CD4-positive, alpha-beta T cell treated with Interleukin-6 for 4 hours (primary cell): ENCODE data around the gene ISG20L2.
"Not testable (repeated sequence)": the region's sequence is repeated elsewhere in the genome, so short reads cannot be mapped to it uniquely, and the experiment has no call there.

Experiments
- DNase-seq: peaks from one replicate; pipeline ENCODE4 v3.0.0-alpha.2; 2020; ENCODE audit warnings: mixed read lengths

Gene ISG20L2, protein sequence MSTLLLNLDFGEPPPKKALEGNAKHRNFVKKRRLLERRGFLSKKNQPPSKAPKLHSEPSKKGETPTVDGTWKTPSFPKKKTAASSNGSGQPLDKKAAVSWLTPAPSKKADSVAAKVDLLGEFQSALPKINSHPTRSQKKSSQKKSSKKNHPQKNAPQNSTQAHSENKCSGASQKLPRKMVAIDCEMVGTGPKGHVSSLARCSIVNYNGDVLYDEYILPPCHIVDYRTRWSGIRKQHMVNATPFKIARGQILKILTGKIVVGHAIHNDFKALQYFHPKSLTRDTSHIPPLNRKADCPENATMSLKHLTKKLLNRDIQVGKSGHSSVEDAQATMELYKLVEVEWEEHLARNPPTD

DNA sequence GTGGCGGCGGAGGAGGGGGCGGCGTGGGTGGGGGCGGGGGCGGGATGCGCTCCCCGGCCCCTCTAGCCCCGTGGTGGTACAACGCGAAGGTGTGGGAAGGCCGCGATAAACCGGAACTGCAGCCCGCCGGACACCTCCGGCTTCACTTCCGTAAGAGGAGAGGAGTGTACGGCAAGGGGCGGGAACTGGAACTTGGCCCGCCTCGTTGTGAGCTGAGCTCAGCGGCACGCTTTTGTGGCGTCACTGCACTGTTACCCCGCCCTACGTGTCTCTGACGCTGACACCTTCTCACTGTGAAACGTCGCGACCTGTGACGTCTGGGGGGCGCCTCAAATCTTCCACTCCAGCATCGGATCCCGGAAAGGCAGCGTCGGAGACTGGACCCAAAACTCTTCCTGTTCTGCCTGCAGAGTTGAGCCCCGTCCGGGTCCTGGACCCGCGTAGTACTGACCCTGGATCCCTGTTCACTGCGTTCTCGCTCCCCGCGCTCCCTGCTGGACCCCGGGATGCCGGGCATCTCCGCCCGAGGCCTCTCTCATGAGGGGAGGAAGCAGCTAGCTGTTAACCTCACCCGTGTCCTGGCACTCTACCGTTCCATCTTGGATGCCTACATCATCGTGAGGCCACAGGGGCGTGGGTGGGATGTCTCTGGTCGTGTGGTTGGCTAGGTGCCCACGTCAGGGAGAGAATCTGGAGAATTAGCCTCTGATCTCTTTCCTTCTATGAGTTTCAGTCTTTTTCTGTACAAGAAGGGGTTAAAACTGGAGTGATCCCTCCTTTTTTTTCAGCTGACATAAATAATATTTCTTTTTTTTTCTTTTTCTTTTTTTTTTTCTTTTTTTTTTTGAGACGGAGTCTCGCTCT, at the start of gene ISG20L2:
TSS of gene ISG20L2 (minus strand) at position 168 of the 864 bp plus-strand sequence. CDS start 1,114 bp downstream, outside the sequence.
- peak; percentile 93 for DNase-seq

DNA sequence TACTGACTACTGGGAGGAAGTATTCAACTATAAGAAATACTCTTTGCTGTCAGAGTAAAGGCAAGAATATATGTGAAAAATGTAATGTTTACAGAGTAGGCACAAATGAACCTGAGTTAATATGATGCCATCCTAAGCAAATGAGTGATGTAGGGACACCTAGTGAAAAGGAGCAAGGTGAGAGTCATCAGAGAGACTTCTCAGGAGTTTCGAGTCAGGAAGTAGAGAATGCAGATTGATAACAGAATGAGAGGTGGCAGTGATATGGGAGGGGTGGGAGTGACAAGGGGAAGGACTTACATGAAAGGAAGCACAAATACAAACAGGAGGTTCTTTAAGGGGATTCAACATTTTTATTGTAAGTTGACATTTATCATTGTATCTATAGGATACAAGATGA, 49.0 kb upstream of the ISG20L2 start:
- no peak for DNase-seq

DNA sequence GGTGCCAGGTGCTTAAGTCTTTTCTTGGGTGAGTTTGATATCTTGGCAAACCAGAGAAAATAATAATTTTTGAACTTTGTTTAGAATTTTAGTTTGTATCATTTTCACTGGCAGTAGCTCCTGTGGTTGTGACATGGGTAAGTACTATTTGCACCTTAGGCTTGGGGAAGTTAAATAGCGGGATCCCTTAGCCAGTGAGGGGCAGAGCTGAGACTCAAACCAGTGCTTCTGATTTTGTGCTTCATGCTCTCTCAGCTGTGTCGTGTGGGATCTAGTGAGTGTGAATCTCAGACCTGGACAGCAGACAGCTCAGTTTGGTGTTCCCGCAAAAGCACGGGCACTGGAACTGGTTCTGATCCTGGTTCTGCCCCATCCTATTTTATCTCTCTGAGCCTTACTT, 48.4 kb upstream of the ISG20L2 start:
- DNase-seq, result no peak

DNA sequence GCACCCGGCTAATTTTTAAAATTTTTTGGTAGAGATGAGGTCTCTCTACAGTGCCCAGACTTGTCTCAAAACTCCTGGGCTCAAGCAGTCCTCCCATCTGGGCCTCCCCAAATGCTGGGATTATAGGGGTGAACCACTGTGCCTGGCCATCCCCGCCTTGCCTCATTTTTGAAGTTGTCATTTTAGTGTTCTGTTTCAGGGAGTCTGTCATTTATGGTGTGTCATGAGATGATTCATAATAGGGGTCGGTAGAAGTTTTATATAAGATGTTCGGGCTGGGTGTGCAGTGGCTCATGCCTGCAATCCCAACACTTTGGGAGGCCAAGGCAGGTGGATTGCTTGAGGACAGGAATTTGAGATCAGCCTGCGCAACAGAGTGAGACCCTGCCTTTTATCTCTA, 47.2 kb upstream of the ISG20L2 start:
- DNase-seq, result no peak

DNA sequence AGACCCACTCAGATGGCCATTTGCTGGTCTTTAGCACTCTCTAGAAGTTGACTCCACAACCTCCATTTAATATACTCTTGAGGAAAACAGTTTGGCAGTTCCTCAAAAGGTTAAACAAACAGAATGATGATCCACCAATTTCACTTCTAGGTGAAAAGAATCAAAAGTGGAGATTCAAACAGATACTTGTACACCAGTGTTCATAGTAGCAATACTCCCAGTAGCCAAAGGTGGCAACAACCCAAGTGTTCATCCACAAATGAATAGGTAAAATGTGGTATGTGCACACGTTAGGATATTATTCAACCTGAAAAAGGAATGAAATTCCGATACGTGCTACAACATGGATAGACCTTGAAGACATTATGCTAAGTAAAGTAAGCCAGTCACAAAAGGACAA, 45.0 kb upstream of the ISG20L2 start:
- DNase-seq, result no peak

DNA sequence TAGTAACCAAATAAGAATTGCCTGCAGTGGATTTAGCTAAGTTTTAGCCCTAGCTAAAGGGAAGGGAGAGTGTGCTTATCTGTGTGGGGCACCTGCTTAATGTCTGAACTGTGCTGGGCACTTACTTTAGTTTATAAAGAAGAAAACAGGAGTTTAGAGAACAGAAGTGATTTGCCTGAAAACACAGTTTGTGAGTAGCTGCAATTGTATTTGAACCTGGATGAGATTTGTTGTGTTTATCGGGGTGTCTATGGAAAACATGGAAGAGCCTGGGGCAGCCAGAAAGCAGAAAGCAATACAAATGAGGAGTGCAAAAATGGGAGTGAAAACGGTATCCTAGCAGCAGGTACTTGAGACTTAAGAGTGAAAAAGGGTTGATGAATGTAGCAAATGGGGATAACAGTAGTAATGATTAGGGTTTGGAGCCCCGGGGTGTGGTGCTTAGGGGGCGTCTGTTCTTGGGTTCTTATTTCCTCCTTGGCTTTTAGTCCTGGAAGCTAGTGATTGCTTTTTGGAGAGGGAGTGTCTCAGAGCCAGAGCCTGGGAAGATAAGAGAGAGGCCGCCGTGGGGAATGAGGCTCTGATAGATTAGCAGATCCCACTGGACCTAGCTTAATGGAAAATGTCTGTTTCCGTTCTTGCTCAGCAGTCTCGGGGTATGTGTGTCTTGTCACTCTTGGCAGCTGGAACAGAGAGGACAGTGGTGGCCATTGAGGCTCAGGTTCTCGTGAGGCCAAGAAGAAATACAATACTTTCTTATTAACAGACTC, 44.3 kb upstream of the ISG20L2 start:
- DNase-seq, result no peak

DNA sequence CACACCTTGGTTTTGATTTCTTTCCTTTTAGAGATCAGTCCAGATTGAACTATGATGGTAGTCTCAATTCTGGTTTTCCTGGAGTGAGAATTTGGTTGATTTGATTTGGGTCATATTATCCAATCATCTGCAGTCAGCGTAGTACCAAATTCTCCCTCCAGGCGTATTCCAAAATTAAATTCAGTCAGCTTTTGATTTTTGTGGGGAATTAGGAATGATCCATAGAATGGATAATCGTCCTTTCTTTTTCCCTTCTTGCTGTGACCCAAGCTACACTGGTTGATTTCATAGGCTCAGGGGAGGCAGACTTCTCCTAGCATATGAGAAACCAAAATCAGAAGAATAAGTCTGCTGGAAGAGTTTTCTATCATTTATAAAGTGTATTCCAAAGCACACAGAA, 43.7 kb upstream of the ISG20L2 start:
- DNase-seq, result no peak

DNA sequence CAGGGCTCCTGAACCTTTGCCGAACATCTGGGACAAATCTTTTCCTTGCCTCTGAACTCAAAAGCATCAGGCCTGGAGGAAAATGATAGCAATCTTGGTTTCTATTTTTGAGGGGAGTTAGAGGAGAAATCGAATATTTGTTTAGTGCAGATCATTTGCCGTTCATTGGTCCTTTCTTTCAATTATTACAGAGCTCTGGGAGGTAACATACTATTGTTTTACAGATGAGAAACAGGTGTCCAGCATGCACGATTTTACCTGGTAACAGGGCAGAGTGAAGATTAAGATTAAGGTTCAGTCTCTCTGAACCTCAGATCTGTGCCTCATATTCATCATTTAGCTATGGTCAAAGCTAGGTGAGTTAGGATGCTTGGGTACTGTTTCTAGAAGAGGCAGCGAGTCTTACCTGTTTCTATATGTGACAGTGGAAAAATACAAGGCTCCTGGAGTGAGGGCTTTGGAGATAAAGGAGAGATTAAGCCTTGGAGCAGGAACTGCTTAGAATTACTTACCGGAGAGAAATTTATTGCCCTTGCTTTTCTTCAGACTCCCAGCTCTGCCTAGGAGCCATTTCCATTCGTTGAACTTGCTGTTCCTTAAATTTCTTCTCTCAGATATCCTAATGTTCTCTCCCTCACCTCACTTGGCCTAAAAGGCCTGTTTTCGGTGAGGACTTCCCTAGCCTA, 40.2 kb upstream of the ISG20L2 start:
- DNase-seq, result no peak

DNA sequence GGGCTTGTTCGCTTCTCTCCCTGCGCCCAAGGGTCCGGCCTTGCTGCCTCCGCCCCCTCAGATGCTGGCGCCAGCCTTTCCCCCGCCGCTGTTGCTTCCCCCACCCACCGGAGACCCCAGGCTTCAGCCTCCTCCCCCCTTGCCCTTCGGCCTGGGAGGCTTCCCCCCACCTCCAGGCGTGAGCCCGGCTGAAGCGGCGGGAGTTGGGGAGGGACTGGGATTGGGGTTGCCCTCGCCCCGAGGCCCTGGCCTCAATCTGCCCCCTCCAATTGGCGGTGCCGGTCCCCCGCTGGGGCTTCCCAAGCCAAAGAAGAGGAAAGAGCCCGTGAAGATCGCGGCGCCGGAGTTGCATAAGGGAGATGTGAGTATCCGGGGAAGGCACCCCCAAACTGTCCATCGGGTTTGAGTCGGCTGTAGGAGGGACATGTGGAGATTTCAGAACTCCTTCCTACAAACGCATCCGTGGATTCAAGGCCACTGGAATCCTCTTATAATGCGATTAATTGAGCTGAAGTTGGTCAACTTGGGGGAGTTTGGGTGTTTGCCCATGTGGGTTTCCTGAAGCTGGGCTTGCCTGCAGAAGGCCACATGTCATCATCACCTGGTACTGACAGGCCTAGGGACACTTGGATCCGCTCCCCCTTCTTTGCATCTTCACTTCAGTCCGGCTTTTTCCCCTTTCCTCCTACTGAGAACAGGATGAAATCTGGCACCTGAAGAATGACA, 39.5 kb upstream of the ISG20L2 start:
- peak; percentile 15 for DNase-seq

DNA sequence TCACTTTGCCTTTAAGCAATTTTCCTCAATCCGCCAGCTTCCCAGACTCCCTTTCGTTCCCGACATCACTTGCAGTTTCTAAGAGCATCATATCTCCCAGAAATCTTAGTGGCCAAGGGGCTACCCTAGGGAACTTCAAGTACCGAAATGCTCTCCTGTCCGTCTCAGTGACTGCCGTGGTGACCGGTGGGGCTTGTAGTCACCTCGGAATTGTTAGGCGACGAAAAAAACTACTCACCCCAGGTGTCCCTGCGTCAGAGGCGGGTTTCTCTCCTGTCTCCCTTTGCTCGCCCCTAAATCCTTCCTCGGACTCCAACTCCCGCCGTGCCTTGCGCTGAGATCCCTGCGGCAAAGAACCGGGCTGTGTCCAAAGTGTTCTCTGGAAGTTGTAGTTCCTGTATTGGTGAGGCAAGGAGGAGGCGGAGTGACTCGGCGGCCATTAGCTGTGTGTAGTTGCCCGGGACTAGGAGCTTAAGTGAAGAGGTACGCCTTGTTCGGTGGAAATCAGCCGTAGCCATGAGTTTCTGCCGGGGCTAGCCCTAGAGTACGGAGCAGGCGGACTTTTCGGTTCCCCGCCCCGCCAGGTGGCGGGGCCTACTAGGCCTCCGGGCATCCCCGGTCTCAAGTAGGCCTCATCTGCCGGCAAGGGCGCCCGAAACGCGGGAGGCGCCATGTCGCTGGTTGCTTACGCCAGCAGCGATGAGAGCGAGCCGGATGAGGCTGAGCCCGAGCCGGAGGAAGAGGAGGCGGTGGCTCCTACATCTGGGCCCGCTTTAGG, 38.7 kb upstream of the ISG20L2 start, which contains the start of gene PRCC:
TSS of gene PRCC (plus strand) at position 435 of the 778 bp plus-strand sequence. CDS start at position 672, 237 bp downstream.
- DNase-seq, result peak; percentile 96

DNA sequence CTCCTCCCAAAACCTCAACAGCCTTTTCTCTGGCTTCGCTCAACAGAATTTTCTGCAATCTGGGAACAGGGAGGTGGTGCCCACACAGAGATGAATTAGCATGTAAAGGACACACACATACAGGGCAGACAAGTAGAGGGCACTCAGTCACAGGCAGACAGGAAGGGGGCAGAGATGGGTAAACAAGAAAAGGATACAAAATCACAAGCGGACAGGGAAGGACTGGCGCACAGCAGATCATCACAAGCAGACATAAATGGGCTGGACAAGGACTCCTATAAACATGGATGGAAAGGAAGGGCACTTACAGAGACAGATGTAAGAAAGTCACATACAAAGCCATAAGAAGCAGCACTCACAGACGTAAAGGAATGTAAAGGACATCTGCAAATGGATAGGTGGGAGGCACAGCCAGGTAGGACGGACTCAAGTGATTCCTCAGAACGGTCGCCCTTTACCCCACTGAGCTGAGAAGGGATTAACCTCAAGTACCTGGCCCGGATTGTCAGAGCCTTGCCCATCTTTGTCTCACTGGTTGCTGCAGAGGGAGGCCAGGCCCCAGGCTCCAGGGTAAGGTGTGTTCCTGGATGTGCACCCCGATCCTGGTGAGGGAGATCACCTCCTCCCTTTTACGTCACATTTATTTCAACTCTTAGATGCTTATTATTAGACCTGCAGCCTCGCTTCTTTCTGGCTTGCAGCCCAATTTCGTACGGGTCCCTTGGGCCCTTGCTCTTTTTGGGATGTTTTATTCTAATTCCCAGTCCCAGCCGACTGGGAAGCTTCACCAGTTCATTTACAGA, 37.9 kb upstream of the ISG20L2 start:
- peak; percentile 12 for DNase-seq

DNA sequence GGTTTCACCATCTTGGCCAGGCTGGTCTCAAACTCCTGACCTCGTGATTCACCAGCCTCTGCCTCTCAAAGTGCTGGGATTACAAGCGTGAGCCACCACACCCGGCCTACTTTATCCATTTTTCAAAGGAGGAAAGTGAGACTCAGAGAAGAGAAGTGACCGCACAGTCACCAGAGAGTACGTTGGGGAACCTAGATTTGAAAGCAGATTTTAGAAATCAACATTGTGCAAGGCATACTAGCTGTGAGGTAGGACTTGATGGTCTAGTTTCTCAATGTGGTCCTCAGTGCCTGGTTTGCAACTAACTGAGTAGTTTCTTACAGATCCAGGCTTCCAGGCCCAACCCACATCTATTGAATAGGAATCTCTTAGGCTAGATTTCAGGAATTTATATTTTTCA, 37.1 kb upstream of the ISG20L2 start:
- DNase-seq, result no peak

DNA sequence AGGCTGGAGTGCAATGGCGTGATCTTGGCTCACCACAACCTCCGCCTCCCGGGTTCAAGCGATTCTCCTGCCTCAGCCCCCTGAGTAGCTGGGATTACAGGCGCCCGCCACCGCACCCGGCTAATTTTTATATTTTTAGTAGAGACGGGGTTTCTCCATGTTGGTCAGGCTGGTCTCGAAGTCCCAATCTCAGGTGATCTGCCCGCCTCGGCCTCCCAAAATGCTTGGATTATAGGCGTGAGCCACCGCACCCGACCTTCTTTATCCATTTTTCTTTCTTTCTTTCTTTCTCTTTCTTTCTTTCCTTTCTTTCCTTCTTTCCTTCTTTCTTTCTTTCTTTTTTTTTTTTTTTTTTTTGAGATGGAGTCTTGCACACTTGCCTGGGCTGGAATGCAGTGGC, 36.6 kb upstream of the ISG20L2 start:
- not testable (repeated sequence) for DNase-seq

DNA sequence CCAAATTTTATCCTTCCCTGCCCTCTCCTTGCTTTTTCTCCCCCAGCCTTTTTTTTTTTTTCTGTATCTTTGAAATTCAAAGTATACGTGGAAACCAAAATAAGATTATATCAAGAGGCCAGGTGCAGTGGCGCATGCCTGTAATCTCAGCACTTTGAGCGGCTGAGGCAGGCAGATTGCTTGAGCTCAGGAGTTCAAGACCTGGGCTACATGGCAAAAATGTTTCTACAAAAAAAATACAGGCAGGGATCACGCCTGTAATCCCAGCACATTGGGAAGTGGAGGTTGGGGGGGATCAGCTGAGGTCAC, 32.2 kb upstream of the ISG20L2 start:
- no peak for DNase-seq

DNA sequence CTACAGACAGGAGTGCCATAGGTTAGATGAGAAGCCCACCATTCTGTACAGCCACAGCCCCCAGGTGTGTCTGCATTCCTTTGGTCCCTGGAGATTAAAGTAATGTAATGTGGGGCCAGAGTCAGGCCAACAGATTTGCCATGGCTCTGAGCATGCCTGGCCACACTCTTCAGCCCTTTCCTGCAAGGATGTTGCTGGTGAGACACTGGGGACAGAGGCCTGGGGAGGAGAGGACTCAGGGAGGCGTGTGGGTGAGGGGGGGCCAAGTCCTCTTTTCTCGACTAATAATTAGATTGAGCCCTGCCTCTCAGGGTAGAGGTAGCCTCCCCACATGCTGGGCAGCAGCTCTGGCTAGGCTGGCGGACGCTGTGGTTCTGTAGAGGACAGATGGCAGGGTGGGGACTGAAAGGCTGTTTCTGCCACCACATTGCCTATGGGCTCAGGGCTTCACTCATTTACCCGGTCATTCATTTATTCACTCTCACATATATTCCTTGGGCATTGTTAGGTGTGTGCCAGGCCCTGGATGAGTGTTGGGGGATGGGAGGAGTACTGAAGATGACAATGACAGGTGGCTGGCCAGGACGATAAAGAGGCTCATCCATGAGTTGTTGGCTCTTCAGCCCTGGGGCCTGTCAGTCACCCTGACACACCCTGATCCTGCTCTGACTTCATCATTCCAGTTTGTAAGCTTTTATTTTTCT, 31.7 kb upstream of the ISG20L2 start:
- DNase-seq, result no peak

DNA sequence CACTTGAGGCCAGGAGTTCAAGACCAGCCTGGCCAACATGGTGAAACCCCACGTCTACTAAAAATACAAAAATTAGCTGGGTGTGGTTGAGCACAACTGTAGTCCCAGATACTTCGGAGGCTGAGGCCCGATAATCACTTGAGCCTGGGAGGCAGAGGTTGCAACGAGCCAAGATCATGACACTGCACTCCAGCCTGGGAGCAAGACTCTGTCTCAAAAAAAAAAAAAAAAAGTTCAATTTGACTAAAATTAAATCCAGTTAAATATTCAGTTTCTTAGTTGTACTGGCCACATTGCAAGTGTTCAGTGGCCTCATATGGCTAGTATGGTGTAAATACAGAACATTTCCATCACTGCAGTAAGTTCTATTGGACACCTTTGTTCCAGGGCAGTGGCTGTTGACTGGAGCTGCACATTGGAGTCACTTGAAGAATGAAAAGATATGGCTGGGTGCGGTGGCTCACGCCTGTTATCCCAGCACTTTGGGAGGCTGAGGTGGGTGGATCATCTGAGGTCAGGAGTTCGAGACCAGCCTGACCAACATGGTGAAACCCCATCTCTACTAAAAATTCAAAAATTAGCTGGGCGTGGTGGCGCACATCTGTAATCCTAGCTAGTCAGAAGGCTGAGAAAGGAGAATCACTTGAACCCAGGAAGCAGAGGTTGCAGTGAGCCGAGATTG, 29.1 kb upstream of the ISG20L2 start:
- DNase-seq, result not testable (repeated sequence)

DNA sequence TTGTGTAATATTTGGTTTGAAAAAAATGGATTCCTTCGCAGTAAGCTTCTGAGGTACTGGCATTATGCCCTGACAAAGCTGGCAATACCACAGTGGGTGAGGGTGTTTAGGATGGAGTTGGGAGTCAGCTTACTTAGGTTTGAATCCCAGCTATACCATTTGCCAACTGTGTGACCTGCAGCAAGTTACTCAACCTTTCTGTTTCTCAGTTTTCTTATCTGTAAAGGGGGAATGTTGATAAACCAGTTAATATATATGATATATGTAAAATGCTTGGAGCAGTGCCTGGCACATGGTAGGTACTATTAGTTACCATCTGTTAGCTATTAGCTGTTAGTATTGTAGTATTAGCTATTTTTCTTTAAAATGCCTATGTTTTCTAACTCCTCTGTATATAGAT, 27.8 kb upstream of the ISG20L2 start:
- no peak for DNase-seq

DNA sequence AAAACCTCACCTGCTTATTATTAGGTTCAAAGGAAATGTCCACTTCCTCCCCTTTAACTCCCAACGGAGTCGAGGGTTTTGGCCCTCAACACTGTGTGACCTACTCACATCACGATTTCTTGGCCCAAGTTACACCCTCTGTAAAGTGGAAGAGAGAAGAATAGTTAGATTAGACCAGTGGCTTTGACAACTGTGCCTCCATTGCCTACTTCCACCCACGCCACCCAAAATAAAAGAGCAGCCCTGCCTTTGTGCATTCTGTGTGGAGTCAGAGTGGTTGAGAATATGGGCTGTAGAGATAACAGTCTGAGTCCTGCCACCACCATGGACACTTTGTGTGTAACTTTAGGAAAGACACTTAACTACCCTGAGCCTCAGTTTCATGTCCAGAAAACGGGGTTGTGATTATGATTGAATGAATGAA, 27.0 kb upstream of the ISG20L2 start:
- no peak for DNase-seq

DNA sequence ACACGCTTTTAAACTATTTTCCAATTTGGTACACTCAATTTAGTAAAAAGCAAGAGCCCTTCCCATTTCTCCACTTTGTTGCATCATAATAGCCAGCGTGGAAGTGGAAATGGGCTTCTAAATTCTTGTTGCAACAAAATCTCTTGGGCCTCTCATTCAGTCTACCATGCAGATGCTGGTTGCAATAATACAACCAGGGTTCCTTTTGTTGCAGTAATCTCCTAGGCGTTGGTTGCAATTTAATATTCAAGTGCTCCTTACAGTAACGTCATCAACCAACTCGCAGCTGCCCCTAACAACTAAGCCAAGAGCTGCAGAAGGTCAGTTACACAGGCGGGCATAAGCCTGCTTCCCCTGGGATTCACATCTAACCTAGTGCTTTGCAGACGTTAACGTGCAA, 25.7 kb upstream of the ISG20L2 start:
- DNase-seq, result no peak
